ENCODE data around the gene POLR3C.

Gene POLR3C

DNA sequence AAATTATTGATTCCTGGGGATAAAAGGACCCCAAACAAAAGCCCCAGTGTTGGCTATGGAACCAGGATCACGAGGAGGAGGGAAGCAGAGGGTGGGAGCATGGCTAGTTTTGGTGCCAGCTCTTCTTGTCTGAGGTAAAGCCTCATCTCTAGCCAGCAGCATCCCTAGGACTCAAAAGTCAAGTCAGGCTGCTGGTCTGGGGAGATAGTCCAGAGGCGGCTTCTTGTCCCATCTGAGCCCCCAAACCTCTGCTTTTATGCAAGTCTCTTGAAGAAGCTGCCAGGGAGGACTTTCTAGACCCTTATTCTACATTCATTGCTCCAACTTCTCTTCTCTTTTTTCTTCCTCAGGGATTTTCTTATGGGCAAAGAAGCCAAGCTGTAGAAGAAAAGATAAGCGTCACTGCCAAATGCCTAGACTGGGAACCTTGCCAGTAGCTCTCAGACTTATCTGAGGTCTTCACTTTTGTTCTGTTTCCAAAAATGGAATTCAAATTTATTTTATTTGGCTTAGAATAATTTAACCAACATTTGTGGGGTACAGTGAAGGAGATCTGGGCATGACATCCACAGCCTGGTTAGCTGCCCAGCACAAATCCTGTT is 68.6 kb downstream of the POLR3C start:
- in situ Hi-C loops (cut with MboI; ENCODE audit: low pct_unique_long_range_greater_than_20kb, low sequenced_read_pairs) = no loop called here
- no peak for DNase-seq

DNA sequence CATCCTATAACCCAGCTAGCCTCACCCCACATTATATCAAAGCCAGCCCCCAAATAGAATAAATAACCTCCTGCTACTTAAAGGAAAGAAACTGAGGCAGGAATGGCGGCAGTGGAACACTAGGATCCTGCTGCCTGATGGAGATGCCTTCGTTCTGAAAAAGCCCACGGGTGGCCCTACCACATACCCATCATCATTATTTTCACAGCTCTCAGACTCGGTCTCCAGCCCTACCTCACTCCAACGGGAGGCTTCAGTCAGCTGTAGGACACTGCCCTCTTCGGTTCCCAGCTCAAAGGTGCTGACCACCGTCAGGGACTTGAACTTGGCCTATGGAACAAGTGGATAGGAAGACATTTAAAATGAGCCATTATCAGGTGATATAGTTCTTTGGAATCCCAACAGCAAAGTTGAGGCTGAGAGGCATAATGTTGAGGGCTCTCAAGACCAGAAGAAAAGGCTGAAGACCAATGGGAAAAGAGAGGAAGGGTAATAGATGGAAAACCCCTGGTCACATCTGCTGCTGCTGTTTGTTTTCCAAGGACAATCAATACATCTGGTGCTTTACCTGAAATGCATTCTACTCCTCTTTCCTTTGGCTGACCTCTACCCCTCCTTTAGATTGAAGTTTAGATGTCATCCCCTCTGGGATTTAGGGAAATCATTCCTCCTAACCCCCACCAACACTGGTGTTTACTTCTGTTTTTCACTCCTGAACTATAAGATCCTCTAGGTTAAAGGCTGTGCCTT is 69.5 kb downstream of the POLR3C start:
- DNase-seq = no peak
- in situ Hi-C loops (cut with MboI; ENCODE audit: low pct_unique_long_range_greater_than_20kb, low sequenced_read_pairs) = no loop called here
